Lower lobe of right lung (tissue), 2 donors: Measurements from ENCODE around the gene RGL1. TPM values are rescaled to one million over a fixed set of nuclear protein-coding genes. Genes with fewer than 3 reads are reported as not detected.

ENCODE experiments used
- ATAC-seq, 2 donors: fragments of 200-7000 bp; cut with Tn5 transposase; one replicate each; pipeline ENCODE4 v1.9.1; 2020 to 2022; ENCODE audit warnings: mild to moderate bottlenecking in 2 of 2, moderate library complexity in 2 of 2
- DNase-seq: peaks from one replicate; pipeline ENCODE4 v3.0.0-alpha.2; 2020
- H3K27ac ChIP-seq: fragments of 200-600 bp; one replicate; pipeline ENCODE4 v1.8.0; 2022
- H3K27me3 ChIP-seq: fragments of 200-600 bp; one replicate; pipeline ENCODE4 v1.8.0; 2022; ENCODE audit warnings: low read depth
- H3K36me3 ChIP-seq: fragments of 200-600 bp; one replicate; pipeline ENCODE4 v1.8.0; 2022; ENCODE audit warnings: mild to moderate bottlenecking
- H3K4me1 ChIP-seq: fragments of 200-600 bp; one replicate; pipeline ENCODE4 v1.8.0; 2022
- H3K4me3 ChIP-seq: fragments of 200-600 bp; one replicate; pipeline ENCODE4 v1.8.0; 2022; ENCODE audit warnings: mild to moderate bottlenecking
- H3K9me3 ChIP-seq: fragments of 200-600 bp; one replicate; pipeline ENCODE4 v1.8.0; 2022
- intact Hi-C: fragments of 100-400 bp; cut with DNase I; formaldehyde crosslinking; loops from one replicate; pipeline ENCODE4 v1.11.0; 2022
- total RNA-seq: library from RNA; stranded (reverse); fragmentation: NEBNext Ultra II Directional; extraction: Animal tissue kit (Norgen Biotek cat#: 25700); gene quantifications from one replicate; pipeline ENCODE4 v1.2.1, GENCODE V29; 2021
- TF ChIP-seq, protein P1 (sequence below): fragments of 200-600 bp; IDR thresholded peaks from one replicate; pipeline ENCODE4 v1.8.0; 2022; ENCODE audit warnings: antibody characterized with exemption, mild to moderate bottlenecking
- donor health status: DM: no; HTN: yes; CAD: no; lungs with severe emphysema.

Gene RGL1
- total RNA-seq, 1 donor from 2014 or later: 37.6 TPM

DNA sequence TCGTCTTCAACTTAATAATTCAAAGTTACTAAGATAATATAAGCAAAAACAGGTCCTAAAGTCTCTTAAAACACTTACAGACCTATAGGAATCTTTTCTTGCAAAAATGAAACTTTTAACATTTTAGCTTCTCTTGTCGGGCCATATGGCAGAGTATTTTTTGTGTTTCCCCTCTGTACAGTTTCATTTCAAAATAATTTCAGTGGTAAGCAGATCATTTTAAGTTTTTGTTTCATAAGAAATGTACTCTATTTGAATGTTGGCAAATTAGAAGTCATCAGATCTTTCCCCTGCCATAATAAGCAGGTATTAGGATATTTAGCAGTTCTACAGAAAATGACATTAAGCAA, 37.9 kb downstream of the RGL1 start:
- TF ChIP-seq, protein P1, sequence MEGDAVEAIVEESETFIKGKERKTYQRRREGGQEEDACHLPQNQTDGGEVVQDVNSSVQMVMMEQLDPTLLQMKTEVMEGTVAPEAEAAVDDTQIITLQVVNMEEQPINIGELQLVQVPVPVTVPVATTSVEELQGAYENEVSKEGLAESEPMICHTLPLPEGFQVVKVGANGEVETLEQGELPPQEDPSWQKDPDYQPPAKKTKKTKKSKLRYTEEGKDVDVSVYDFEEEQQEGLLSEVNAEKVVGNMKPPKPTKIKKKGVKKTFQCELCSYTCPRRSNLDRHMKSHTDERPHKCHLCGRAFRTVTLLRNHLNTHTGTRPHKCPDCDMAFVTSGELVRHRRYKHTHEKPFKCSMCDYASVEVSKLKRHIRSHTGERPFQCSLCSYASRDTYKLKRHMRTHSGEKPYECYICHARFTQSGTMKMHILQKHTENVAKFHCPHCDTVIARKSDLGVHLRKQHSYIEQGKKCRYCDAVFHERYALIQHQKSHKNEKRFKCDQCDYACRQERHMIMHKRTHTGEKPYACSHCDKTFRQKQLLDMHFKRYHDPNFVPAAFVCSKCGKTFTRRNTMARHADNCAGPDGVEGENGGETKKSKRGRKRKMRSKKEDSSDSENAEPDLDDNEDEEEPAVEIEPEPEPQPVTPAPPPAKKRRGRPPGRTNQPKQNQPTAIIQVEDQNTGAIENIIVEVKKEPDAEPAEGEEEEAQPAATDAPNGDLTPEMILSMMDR: no peak
- H3K4me1 ChIP-seq: peaks cover 37% of the 10 kb centered on the region
- peak overlapping the region; percentile 33 for H3K4me3 ChIP-seq
- H3K27ac ChIP-seq: peak overlapping the region; percentile 78
- intact Hi-C loops: no loop called here
- no peaks in the 10 kb centered on the region for H3K36me3 ChIP-seq
- DNase-seq (no peak), ATAC-seq (no peak)
- no peaks in the 10 kb centered on the region for H3K9me3 ChIP-seq
- H3K27me3 ChIP-seq: no peaks in the 10 kb centered on the region

DNA sequence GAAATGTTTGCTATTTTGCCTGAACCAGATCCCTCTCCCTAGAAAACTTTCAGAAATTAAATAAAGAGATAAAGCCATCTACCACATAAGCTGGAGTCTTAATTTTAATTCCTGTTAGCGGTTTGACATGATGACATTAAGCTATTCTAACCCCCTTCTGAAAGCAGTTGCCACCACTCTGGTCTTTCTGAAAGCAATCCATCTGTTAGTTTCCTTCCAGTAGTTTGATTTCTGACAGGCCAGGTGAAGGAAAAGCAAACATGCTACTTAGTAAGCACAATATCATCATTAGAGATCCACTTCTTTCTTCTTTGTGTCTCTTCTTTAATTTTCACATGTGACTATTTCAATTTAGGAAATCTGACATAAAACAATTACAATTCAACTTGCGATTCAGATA, 39.9 kb downstream of the RGL1 start:
- Histone ChIP-seq H3K36me3 (no peaks in the 10 kb centered on the region), H3K4me3 (no peak overlapping the region), H3K27me3 (no peaks in the 10 kb centered on the region), H3K27ac (no peak overlapping the region), H3K4me1 (peaks cover 33% of the 10 kb centered on the region), H3K9me3 (no peaks in the 10 kb centered on the region)
- ATAC-seq (no peak), DNase-seq (no peak)
- intact Hi-C loops: no loop called here
- TF ChIP-seq, protein P1: no peak

DNA sequence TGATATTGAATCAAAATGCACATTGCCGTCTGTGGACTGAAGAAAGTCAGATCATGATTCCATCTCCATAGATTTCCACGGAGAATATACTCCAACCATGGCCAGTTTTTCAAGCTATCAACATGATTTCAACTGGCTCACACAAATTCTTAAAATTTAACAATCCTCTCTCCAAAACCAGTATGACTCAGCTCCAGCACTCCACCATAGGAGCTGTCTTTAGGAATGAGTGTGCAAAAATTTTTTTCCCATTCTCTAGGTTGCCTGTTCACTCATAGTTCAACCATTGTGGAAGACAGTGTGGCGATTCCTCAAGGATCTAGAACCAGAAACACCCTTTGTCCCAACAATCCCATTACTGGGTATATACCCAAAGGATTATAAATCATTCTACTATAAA, 40.8 kb downstream of the RGL1 start:
- H3K4me1 ChIP-seq: peaks cover 33% of the 10 kb centered on the region
- DNase-seq (no peak), ATAC-seq (no peak)
- TF ChIP-seq, protein P1: no peak
- no peak overlapping the region for H3K4me3 ChIP-seq
- no peaks in the 10 kb centered on the region for H3K36me3 ChIP-seq
- intact Hi-C loops: no loop called here
- no peaks in the 10 kb centered on the region for H3K9me3 ChIP-seq
- no peak overlapping the region for H3K27ac ChIP-seq
- H3K27me3 ChIP-seq: no peaks in the 10 kb centered on the region

DNA sequence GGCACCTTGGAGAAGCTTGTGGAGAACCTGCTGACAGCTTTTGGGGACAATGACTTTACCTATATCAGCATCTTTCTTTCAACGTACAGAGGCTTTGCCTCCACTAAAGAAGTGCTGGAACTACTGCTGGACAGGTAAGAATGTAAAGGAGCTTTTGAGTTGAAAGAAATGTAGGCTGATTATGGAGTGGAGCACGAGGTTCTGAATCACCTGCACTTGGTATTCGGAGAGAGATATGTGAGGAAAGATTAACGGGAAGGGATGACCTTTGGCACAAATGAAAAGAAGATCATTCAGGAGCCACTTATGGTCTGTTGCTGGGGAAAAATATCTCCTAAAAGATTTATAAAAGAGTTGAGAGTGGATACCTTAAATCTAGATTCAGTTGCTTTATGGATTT, 42.7 kb downstream of the RGL1 start:
- TF ChIP-seq, protein P1: no peak
- Histone ChIP-seq H3K36me3 (no peaks in the 10 kb centered on the region), H3K27ac (no peak overlapping the region), H3K9me3 (no peaks in the 10 kb centered on the region), H3K4me3 (no peak overlapping the region), H3K4me1 (peaks cover 19% of the 10 kb centered on the region), H3K27me3 (no peaks in the 10 kb centered on the region)
- ATAC-seq (no peak), DNase-seq (no peak)
- intact Hi-C loops: no loop called here

DNA sequence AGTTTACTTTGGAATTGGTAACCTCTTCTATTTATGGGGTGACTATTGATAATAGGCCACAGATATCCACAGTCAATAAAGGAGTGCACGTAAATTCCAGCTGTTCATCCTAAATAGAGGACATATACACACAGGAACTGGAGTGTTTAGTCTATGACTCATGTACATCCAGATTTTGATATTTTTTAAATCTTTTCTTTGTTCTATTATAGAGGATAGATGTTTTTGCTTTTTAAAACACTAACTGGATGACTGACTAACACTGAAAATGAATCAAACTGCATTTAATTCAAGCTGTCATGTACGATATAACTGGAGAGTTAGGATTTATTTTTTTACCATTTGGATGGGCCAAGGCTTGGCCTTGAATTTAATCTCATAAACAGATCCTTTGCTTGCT, 45.9 kb downstream of the RGL1 start:
- no peaks in the 10 kb centered on the region for H3K27me3 ChIP-seq
- TF ChIP-seq, protein P1: no peak
- ATAC-seq: no peak
- intact Hi-C loops: no loop called here
- DNase-seq: no peak
- H3K4me3 ChIP-seq: no peak overlapping the region
- no peaks in the 10 kb centered on the region for H3K36me3 ChIP-seq
- H3K27ac ChIP-seq: no peak overlapping the region
- peaks cover 5% of the 10 kb centered on the region for H3K4me1 ChIP-seq
- H3K9me3 ChIP-seq: no peaks in the 10 kb centered on the region

DNA sequence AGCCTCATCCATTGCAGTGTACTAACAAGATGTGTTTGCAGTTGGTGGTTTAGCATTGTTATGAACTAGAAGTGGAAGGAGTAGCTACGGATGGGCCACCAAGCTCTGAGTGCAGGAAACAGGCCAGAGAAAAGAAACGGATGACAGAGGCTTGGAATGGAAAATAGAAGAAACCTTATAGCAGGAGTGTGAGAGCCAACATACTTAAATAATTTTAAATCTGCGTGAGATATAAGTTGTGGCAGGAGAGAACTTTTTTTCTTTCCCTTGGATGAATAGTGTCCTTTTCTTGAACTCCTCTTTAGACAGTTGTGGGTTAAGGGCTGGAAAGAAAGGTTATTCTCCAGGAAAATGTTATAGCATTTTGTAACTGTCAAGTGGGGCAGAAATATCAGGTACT, 54.2 kb downstream of the RGL1 start:
- intact Hi-C loops: no loop called here
- ATAC-seq (no peak), DNase-seq (no peak)
- TF ChIP-seq, protein P1: no peak
- no peaks in the 10 kb centered on the region for H3K4me1 ChIP-seq
- peaks cover 4% of the 10 kb centered on the region for H3K36me3 ChIP-seq
- H3K9me3 ChIP-seq: no peaks in the 10 kb centered on the region
- no peaks in the 10 kb centered on the region for H3K27me3 ChIP-seq
- no peak overlapping the region for H3K4me3 ChIP-seq
- H3K27ac ChIP-seq: no peak overlapping the region
